ENCODE measurements around the gene MAP4K5. TPM values are rescaled to one million over a fixed set of nuclear protein-coding genes. Genes with fewer than 3 reads are reported as not detected.

The MAP4K5 gene
- total and polyA plus RNA-seq, 2 of the 13 experiments (the other 11 are each of a cell fraction or from before 2014, with no cell fraction given): 12.7 to 23.9 TPM

DNA sequence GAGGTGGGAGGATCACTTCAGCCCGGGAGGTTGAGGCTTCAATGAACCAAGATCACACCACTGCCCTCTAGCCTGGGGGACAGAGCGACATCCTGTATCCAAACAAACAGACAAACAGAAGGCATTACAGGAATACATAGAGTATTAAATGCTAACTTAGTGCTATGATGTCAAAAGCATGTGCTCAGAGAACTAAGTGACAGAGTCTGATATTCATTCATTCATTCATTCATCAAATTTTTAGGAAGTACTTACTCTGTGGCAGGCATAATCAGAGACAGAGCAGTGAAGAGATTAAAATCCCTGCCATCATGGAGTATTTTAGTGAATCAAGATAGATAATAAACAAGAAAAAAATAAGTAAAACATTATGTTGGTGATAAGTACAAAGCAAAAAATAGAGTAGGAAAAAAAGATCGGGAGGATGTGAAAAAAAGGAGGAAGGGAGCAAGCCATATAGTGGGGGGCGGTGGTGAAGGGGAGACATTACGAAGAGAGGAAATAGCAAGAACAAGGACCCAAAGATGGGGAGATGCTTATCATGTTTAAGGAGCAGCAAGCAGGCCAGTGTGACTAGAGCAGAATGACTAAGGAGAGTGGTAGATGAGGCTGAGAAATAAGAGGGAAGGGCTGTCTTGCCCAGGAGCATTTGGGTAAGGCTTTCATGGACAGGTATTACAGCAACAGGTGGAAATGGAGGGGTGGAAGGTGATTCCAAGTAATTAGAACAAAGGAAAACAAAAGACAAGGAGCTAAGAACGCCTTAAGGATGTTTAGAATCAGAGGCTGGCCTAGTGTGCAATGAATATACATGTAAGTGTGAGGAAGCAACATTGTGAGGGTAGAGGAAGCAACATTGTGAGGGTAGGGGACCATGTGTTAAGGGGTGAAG, 2.8 kb downstream of the MAP4K5 start (continued):
- TF ChIP-seq ZNF33B (CRISPR knock-in tag; IDR thresholded peaks at IDR 0.05): no peak
- no peak for TF ChIP-seq ZNF335 (CRISPR knock-in tag; IDR thresholded peaks at IDR 0.05)
- no peak for TF ChIP-seq DMAP1 (CRISPR knock-in tag; IDR thresholded peaks at IDR 0.05)
- TF ChIP-seq, protein P1, sequence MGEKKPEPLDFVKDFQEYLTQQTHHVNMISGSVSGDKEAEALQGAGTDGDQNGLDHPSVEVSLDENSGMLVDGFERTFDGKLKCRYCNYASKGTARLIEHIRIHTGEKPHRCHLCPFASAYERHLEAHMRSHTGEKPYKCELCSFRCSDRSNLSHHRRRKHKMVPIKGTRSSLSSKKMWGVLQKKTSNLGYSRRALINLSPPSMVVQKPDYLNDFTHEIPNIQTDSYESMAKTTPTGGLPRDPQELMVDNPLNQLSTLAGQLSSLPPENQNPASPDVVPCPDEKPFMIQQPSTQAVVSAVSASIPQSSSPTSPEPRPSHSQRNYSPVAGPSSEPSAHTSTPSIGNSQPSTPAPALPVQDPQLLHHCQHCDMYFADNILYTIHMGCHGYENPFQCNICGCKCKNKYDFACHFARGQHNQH (CRISPR knock-in tag; IDR thresholded peaks at IDR 0.05): no peak
- TF ChIP-seq, protein P2, sequence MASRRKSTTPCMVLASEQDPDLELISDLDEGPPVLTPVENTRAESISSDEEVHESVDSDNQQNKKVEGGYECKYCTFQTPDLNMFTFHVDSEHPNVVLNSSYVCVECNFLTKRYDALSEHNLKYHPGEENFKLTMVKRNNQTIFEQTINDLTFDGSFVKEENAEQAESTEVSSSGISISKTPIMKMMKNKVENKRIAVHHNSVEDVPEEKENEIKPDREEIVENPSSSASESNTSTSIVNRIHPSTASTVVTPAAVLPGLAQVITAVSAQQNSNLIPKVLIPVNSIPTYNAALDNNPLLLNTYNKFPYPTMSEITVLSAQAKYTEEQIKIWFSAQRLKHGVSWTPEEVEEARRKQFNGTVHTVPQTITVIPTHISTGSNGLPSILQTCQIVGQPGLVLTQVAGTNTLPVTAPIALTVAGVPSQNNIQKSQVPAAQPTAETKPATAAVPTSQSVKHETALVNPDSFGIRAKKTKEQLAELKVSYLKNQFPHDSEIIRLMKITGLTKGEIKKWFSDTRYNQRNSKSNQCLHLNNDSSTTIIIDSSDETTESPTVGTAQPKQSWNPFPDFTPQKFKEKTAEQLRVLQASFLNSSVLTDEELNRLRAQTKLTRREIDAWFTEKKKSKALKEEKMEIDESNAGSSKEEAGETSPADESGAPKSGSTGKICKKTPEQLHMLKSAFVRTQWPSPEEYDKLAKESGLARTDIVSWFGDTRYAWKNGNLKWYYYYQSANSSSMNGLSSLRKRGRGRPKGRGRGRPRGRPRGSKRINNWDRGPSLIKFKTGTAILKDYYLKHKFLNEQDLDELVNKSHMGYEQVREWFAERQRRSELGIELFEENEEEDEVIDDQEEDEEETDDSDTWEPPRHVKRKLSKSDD (CRISPR knock-in tag; IDR thresholded peaks at IDR 0.05; ENCODE audit: low read depth): no peak

DNA sequence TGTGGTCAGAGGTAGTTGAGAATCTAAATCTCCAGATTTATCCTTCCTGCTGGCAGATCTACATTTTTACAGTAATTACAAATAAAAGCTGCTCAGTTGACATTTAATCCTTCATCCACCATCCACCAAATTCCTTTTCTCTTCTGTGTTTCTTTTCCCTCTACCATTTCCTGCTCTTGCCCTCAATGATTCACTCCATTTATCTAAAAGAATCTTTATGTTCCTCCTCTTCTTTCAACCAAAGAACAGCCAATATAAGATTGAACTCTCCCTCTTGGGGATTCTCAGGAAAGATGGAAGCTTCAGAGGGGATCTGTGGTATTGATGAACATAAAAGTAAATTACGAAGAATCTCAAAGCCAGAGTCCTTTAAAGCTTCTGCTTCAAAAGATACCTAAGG, 4.4 kb downstream of the MAP4K5 start:
- POLR2A ChIA-PET: interaction anchor here (0.6 kb wide), 1 partner anchor 206 kb away, joined by 3 read pairs; no protein-coding TSS in a partner anchor

More for the DNA sequence above, 4.4 kb downstream of the MAP4K5 start:
- FAIRE-seq (no peak), ATAC-seq (no peak), DNase-seq (ENCODE audit: low spot score) (no peak)
- no peaks in the 10 kb centered on the region; a peak in 1 of 5 replicates for H3K27me3 ChIP-seq (ENCODE audit: control insufficient read depth in 1 of 2, insufficient read depth in 2 of 2, low read length in 2 of 2)
- intact Hi-C loops (cut with micrococcal nuclease; ENCODE audit: unreplicated experiment) (no loop called here), in situ Hi-C loops (cut with HindIII; ENCODE audit: extremely low pct_ligation_motif_present, low pct_unique_long_range_greater_than_20kb) (loop anchor here (5.0 to 25.0 kb wide), 2 partner anchors 206 to 666 kb away; partner anchors contain the start of gene NEMF)
- no peak overlapping the region for H3K4me2 ChIP-seq (ENCODE audit: low read depth, low read length)
- H3K4me3 ChIP-seq (replicated peaks in 1 of 3; ENCODE audit: insufficient read depth in 1 of 3, low read depth in 2 of 3, low read length in 3 of 3): no peak overlapping the region
- H3K9ac ChIP-seq (ENCODE audit: insufficient read depth, low read depth, low read length): no peak overlapping the region
- BruUV-seq (replicated peaks): no TSS peak
- peaks cover 14% of the 10 kb centered on the region; the same call in 1 of the 2 replicates for H4K20me1 ChIP-seq (ENCODE audit: insufficient read depth, low read length)
- CTCF ChIA-PET (ENCODE audit: low intra/inter-chr PET ratio, low total read pairs): no interaction called here
- H3K36me3 ChIP-seq (replicated peaks in 1 of 2; ENCODE audit: control insufficient read depth in 1 of 2, insufficient read depth in 2 of 2, low read length in 2 of 2): no peaks in the 10 kb centered on the region; a peak in 1 of 5 replicates
- peaks cover 90% of the 10 kb centered on the region for H3K79me2 ChIP-seq (ENCODE audit: insufficient read depth, low read length)
- H3K27ac ChIP-seq (ENCODE audit: extremely low read length, insufficient read depth, low read length): no peak overlapping the region
- TF ChIP-seq, protein P3, sequence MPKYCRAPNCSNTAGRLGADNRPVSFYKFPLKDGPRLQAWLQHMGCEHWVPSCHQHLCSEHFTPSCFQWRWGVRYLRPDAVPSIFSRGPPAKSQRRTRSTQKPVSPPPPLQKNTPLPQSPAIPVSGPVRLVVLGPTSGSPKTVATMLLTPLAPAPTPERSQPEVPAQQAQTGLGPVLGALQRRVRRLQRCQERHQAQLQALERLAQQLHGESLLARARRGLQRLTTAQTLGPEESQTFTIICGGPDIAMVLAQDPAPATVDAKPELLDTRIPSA (CRISPR knock-in tag; IDR thresholded peaks at IDR 0.05; ENCODE audit: borderline replicate concordance): no peak
- TF ChIP-seq SMYD3 (CRISPR knock-in tag; IDR thresholded peaks at IDR 0.05): no peak
- TF ChIP-seq, protein P4, sequence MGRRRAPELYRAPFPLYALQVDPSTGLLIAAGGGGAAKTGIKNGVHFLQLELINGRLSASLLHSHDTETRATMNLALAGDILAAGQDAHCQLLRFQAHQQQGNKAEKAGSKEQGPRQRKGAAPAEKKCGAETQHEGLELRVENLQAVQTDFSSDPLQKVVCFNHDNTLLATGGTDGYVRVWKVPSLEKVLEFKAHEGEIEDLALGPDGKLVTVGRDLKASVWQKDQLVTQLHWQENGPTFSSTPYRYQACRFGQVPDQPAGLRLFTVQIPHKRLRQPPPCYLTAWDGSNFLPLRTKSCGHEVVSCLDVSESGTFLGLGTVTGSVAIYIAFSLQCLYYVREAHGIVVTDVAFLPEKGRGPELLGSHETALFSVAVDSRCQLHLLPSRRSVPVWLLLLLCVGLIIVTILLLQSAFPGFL (CRISPR knock-in tag; IDR thresholded peaks at IDR 0.05): no peak
- TF ChIP-seq, protein P5, sequence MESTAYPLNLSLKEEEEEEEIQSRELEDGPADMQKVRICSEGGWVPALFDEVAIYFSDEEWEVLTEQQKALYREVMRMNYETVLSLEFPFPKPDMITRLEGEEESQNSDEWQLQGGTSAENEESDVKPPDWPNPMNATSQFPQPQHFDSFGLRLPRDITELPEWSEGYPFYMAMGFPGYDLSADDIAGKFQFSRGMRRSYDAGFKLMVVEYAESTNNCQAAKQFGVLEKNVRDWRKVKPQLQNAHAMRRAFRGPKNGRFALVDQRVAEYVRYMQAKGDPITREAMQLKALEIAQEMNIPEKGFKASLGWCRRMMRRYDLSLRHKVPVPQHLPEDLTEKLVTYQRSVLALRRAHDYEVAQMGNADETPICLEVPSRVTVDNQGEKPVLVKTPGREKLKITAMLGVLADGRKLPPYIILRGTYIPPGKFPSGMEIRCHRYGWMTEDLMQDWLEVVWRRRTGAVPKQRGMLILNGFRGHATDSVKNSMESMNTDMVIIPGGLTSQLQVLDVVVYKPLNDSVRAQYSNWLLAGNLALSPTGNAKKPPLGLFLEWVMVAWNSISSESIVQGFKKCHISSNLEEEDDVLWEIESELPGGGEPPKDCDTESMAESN (CRISPR knock-in tag; conservative IDR thresholded peaks at IDR 0.05): no peak
- TF ChIP-seq ZNF777 (CRISPR knock-in tag; IDR thresholded peaks at IDR 0.05): no peak
- no peak for TF ChIP-seq ZNF337 (CRISPR knock-in tag; IDR thresholded peaks at IDR 0.05; ENCODE audit: borderline replicate concordance, low read depth)
- no peak for TF ChIP-seq MAF1 (CRISPR knock-in tag; IDR thresholded peaks at IDR 0.05; ENCODE audit: borderline replicate concordance)
- H3K4me1 ChIP-seq (ENCODE audit: insufficient read depth, low read length): peaks cover 47% of the 10 kb centered on the region
- no peak overlapping the region for H2AFZ ChIP-seq (ENCODE audit: low read length)
- WGBS (ENCODE audit: low lambda C conversion rate): 89% methylated on average over 1 of the region's 1 CpG
- H3K9me3 ChIP-seq (ENCODE audit: low read length): no peaks in the 10 kb centered on the region
